Left lobe of liver (tissue), 2 donors: ENCODE results near the gene SH3RF3. TPM values are rescaled to one million over a fixed set of nuclear protein-coding genes. Genes with fewer than 3 reads are reported as not detected.

ENCODE experiments used
- ATAC-seq: fragments of 200-7000 bp; cut with Tn5 transposase; one replicate; pipeline ENCODE4 v1.9.1; 2020; ENCODE audit warnings: mild to moderate bottlenecking, moderate library complexity
- DNase-seq: peaks from one replicate; pipeline ENCODE4 v3.0.0-alpha.2; 2020; ENCODE audit warnings: low spot score
- total RNA-seq: library from RNA; stranded (reverse); gene quantifications from one replicate; pipeline ENCODE4 v1.2.1, GENCODE V29; 2021
- donor health status: DM: no; HTN: no; CAD: no; lungs with moderate emphysema.
- donor health status: DM: no; HTN: yes; CAD: no.

The SH3RF3 gene
- total RNA-seq, 1 donor from 2014 or later = 1.1 TPM

GRCh38 chr2:109367683-109368082, 238.7 kb downstream of the SH3RF3 start:
- no peak for DNase-seq
- no peak for ATAC-seq

DNA sequence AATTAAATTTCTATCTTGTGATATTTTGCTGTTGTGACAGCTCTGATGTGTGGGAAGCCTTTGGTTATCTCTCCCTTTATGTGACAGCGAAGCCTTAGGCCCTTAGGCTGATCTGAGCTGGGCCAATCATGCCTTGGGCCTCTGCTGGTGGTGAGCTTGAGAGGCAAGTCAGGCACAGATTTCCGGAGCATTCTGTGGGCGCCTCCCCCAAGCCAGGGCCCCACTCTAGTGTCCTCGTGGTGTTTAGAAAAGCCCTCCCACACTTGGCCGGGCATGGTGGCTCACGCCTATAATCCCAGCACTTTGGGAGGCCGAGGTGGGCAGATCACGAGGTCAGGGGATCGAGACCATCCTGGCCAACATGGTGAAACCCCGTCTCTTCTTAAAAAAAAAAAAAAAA, 239.8 kb downstream of the SH3RF3 start:
- DNase-seq = peak; percentile 28
- ATAC-seq = no peak

DNA sequence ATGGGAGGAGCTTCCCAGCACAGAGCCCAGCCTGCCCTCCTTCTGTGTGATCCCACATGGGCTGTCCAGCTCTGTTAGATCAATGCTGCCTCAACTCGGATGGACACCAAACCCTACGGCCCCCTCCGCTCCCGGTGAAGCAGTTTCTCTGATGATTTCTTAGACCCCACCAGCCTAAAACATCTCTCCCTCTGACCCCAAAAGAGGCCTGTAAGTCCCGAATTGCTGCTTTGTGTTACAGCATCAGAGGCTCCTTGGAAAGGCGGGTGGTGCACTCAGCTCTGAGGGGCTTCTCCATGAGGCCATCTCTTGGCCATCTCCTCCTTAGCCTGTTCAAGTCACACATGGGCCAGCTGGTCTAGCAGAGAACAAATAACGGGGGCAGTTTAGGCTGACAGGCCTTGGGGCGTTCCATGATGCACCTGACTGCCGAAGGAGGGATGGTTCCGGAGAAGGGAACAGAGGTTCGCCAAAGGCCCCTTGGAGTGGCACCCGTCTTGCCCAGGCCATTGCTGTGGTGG, 240.7 kb downstream of the SH3RF3 start:
- DNase-seq = peak; percentile 6

GRCh38 chr2:109370399-109371035, 241.5 kb downstream of the SH3RF3 start:
- DNase-seq = peak; percentile 22
- no peak for ATAC-seq

More for the DNA sequence above, 240.7 kb downstream of the SH3RF3 start:
- ATAC-seq = no peak

DNA sequence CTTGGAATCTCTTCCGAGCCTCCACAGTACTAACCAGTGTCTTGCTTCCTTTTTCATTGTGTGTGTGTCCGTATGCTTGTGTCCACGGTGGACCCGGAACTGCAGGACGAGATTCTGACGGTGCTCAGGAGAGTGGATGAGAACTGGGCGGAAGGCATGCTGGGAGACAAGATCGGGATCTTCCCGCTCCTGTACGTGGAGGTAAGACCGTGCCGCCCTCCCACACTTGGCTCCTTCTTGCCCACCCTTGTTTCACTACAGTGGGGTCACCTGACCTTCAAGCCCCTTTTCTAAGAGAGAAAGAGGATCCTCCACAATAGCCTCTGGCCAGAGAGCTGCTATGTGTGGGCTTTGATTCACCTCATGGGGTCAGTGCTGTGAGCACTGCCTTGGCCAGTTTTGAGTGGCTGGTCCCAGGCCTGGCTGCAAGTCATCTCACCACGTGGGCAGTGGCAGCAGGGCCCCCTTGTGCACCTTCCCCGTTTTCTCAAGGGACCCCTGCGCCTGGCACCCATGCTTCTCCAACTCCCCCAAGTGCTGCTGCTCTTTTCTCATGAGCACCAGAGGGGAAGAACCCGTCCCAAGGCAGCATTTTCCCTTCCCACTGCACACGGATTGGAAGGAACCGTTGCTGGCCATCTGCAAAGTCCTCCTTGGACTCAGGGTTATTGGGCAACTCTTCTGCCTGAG, 242.6 kb downstream of the SH3RF3 start:
- ATAC-seq (no peak), DNase-seq (peak; percentile 26)

DNA sequence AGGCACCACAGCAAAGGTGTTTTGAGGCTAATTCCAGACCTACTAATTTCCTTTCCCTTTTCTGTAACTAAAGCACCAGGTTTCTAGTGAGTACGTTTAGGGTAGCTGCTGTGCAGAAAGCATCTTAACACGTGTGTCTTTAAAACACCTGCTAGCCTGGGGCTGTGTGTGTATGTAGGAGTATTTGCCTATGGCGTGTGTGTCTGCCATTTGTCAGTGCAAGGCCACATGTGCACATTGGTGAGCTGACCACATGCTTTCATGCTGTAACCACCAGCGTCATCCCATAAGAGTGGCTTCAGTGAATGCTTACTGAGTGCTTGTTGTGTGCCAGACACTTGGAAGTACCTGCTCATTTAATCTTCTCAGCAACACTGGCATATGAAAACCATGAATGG, 243.2 kb downstream of the SH3RF3 start:
- no peak for ATAC-seq
- peak; percentile 11 for DNase-seq

- ATAC-seq (no peak), DNase-seq (peak; percentile 19)
Measured at GRCh38 chr2:109372614-109373013, 243.6 kb downstream of the SH3RF3 start.

GRCh38 chr2:109373791-109374547, 245.0 kb downstream of the SH3RF3 start:
- ATAC-seq = no peak
- DNase-seq = peak; percentile 37

GRCh38 chr2:109374548-109375130, 245.6 kb downstream of the SH3RF3 start:
- DNase-seq (peak; percentile 38), ATAC-seq (no peak)

DNA sequence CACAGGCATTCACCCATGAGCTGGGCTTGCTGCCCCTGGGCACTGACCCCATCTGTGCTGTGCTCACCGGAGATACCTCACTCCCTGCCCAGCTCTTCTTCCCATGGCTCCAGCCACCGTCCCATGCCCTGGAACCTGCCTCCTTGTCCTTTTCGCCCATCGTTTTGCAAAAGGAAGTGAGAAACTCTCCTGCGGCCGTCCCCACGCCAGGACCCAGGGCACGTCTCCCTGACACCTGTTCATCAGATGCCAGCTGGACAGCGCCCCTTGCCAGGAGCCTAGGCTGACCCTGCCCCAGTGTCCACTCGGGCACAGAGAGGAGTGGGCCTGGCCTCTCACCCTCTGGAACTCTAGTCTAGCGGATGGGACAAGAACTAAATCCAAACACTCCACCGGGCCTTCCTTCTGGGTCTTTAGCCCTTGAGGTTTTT, 246.1 kb downstream of the SH3RF3 start:
- DNase-seq = peak; percentile 43
- no peak for ATAC-seq

GRCh38 chr2:109375656-109376055, 246.7 kb downstream of the SH3RF3 start:
- DNase-seq = peak; percentile 29
- ATAC-seq = no peak

- DNase-seq (peak; percentile 33), ATAC-seq (no peak)
Measured at GRCh38 chr2:109376115-109376514, 247.1 kb downstream of the SH3RF3 start.

GRCh38 chr2:109376796-109377495, 247.9 kb downstream of the SH3RF3 start:
- peak; percentile 35 for DNase-seq
- ATAC-seq = no peak

DNA sequence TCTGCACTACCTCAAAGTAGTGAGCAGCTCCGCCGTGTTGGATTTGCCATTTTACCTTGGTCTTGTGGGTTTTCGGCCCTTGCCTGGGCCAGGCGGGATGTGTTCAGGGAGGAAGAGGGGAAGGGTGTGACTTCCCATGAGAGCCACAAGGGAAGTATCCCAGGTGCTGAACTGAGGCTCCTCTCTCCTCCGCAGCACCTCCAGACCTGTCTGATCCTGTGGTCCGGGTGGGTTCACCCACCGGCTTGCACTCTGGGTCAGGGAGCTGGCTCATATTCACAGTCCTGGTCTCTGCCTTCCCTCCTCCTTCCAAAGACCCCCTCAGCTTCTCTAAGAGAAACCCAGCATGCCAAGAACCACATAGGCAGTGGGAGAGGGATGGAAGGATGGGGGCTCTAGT, 249.0 kb downstream of the SH3RF3 start:
- ATAC-seq = no peak
- DNase-seq = peak; percentile 34

DNA sequence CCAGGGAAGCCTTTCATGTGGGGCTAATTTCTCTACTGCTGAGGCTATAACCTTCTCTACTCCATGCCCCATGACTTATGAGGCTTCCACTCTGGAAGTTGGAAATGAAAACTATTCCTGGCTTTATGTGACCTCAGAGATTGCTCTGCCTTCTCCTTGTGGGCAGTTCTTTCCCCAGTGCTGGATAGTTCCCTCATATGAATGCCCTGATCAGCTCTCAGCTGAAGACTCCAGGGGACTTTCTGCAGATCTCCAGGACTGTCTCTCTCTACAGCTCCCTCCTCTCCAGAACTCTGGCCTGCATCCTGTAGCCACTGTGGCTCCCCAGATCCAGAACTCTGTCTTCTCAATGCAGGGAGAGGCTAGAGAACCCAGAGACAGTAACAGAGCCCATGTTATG, 249.7 kb downstream of the SH3RF3 start:
- DNase-seq (peak; percentile 22), ATAC-seq (no peak)

DNA sequence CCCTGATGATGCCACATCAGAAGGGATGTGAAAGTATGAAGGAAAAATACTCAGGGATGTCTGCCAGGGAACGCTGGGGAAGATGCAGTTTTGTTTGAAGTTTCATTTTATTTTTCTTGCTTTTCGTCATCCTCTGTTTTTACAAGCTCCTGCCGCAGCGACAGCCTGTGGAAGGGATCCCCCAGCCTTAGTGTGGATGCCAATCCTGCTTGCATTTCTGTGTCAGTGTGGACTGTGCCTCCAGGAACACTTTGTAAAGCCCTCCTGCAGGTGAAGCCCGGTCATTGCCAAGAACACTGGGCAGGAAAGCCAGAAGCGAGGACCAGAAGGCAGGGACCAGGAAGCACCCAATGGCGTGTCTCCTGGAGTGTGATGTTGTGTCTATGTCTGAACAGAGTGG, 250.5 kb downstream of the SH3RF3 start:
- ATAC-seq = no peak
- peak; percentile 24 for DNase-seq

GRCh38 chr2:109380502-109381326, 251.7 kb downstream of the SH3RF3 start:
- DNase-seq (peak; percentile 33), ATAC-seq (no peak)

DNA sequence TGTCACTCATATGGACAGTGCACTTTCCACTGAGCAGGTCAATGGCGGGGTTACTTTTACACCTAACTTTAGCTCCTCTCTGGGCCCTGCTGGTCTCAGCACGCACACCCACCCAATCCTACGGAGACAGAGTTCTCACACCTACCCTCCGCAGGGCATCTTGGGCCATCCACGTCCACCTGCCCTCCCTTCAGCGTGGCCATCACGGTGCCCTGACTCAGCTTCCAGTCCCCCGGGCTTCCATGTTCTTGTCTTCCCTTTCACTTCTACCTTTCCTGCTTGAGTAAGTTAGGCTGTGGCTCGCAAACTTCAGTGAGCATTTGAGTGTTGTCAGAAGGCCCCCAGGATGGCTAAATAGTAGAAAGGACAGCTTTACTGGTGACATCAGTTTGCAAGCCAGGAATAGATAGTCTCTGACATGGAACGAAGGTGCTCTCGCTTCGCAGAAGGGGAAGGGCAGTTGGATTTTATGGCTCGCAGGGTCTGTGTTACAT, 252.4 kb downstream of the SH3RF3 start:
- DNase-seq = peak; percentile 30
- ATAC-seq = no peak

GRCh38 chr2:109382226-109382895, 253.4 kb downstream of the SH3RF3 start:
- peak; percentile 36 for DNase-seq
- no peak for ATAC-seq
